GM12878 (cell line): Measurements from ENCODE around the gene RASAL1. TPM values are rescaled to one million over a fixed set of nuclear protein-coding genes. Genes with fewer than 3 reads are reported as not detected.
A peak's percentile ranks its signal among the peaks of the same experiment; 100 is the strongest.

Experiments
- ATAC-seq: fragments of 200-7000 bp; cut with Tn5 transposase; 3 replicates; pipeline ENCODE4 v1.9.1; 2020; ENCODE audit warnings: mild to moderate bottlenecking, moderate library complexity
- BruUV-seq: library from RNA; stranded (reverse); fragments of 400-500 nt; replicated peaks from 2 replicates; lab custom pipeline; 2021; lab: Mats Ljungman, UMichigan
- CTCF ChIA-PET: fragments of 300-600 bp; sonication (Branson Sonifier 250); formaldehyde crosslinking; extraction: SDS; loops from one replicate; lab custom pipeline; 2021; ENCODE audit warnings: inconsistent platforms; lab: Yijun Ruan, JAX
- POLR2A ChIA-PET: fragments of 350-600 bp; formaldehyde crosslinking; extraction: SDS; loops from one replicate; lab custom pipeline; 2021; ENCODE audit warnings: inconsistent platforms; lab: Charles Lee
- RAD21 ChIA-PET: fragments of 300-600 bp; sonication (Branson Sonifier 250); formaldehyde crosslinking; loops from one replicate; lab custom pipeline; 2023; ENCODE audit warnings: antibody characterized with exemption; ENCODE audit not compliant: unreplicated experiment; lab: Charles Lee
- SMC1A ChIA-PET: fragments of 300-600 bp; sonication (Branson Sonifier 250); formaldehyde crosslinking; loops from one replicate; lab custom pipeline; 2023; ENCODE audit not compliant: unreplicated experiment, uncharacterized antibody; lab: Charles Lee
- DNase-seq: peaks from one replicate; pipeline ENCODE4 v3.0.0-alpha.2; 2011; ENCODE audit warnings: low read depth, low spot score
- FAIRE-seq: peaks from 3 replicates; lab custom pipeline; 2011; peaks lifted over from hg19 to GRCh38; lab: Jason Lieb, UNC
- H2AFZ ChIP-seq: 2 replicates; pipeline ENCODE4 v1.6.0; 2011; ENCODE audit warnings: low read depth, low read length, control low read depth; ENCODE audit not compliant: control insufficient read depth
- H3K27ac ChIP-seq: 2 replicates; pipeline ENCODE4 v1.5.1; 2011; ENCODE audit warnings: control low read depth; ENCODE audit not compliant: control insufficient read depth, insufficient read depth
- H3K27me3 ChIP-seq, 2 experiments: replicated peaks in 1 of 2; 2 replicates each; pipeline versions ENCODE4 v1.6.0 to v1.6.1; 2011; ENCODE audit warnings: low read length in 1 of 2; ENCODE audit not compliant: control insufficient read depth in 2 of 2, insufficient read depth in 2 of 2
- H3K36me3 ChIP-seq, 2 experiments: 2 replicates each; pipeline ENCODE4 v1.5.1; 2011; ENCODE audit warnings: low read length in 1 of 2; ENCODE audit not compliant: control insufficient read depth in 2 of 2, insufficient read depth in 2 of 2
- H3K4me1 ChIP-seq: 2 replicates; pipeline ENCODE4 v1.6.1; 2011; ENCODE audit warnings: mild to moderate bottlenecking, low read length, moderate library complexity, mixed read lengths; ENCODE audit not compliant: control insufficient read depth, insufficient read depth
- H3K4me2 ChIP-seq: 2 replicates; pipeline ENCODE4 v1.6.0; 2011; ENCODE audit warnings: control low read depth; ENCODE audit not compliant: control insufficient read depth, insufficient read depth
- H3K4me3 ChIP-seq: fragments of 200-600 bp; sonication (generic); 2 replicates; pipeline ENCODE4 v1.5.1; 2016
- H3K79me2 ChIP-seq: 2 replicates; pipeline ENCODE4 v1.6.0; 2011; ENCODE audit warnings: low read length; ENCODE audit not compliant: control insufficient read depth, insufficient read depth
- H3K9ac ChIP-seq: 2 replicates; pipeline ENCODE4 v1.8.0; 2011; ENCODE audit warnings: low read length, control low read depth, mixed read lengths; ENCODE audit not compliant: control insufficient read depth, insufficient read depth
- H3K9me3 ChIP-seq: replicated peaks from 3 replicates; pipeline ENCODE4 v1.5.1; 2011; ENCODE audit warnings: mild to moderate bottlenecking, low read length; ENCODE audit not compliant: control insufficient read depth, insufficient read depth
- H4K20me1 ChIP-seq: 2 replicates; pipeline ENCODE4 v1.6.0; 2011; ENCODE audit not compliant: control insufficient read depth, insufficient read depth
- SMC3 ChIP-seq: IDR thresholded peaks from 2 replicates; pipeline ENCODE4 v1.6.1; 2011; ENCODE audit warnings: low read length, improper control_type of control experiment, borderline replicate concordance
- ZBTB40 ChIP-seq: fragments of 450-650 bp; IDR thresholded peaks from 2 replicates; pipeline ENCODE4 v1.6.1; 2016; ENCODE audit warnings: mild to moderate bottlenecking, moderate library complexity, borderline replicate concordance
- WGBS: methylation state at CpG from one replicate; pipeline ENCODE4 v1.1.6; 2016; ENCODE audit warnings: low lambda C conversion rate; ENCODE audit not compliant: insufficient replicate concordance, insufficient coverage; ENCODE audit errors: missing lambda C conversion rate; 5-methylcytosine and 5-hydroxymethylcytosine counted together
- in situ Hi-C: fragments of 300-500 bp; cut with MboI; formaldehyde crosslinking; loops from 9 replicates; pipeline ENCODE4 v1.14.3; 2018; ENCODE audit warnings: mixed read lengths
- intact Hi-C: fragments of 100-400 bp; cut with micrococcal nuclease; formaldehyde crosslinking; loops from one replicate; pipeline ENCODE4 v1.14.2; 2022; ENCODE audit not compliant: unreplicated experiment
- polyA plus RNA-seq, 11 experiments: library from polyadenylated mRNA; depleted of rRNA in 4 of 11; unstranded in 6 of 11; stranded (reverse) in 5 of 11; fragments of >200 nt; fragmentation: Nextera tagmentation in 4 of 11; fragmentation: Illumina TruSeq in 1 of 11; extraction: Ambion mirVana in 4 of 11; extraction: Trizol in 1 of 11; gene quantifications; 1 replicate in 1 of 11; 2 replicates in 10 of 11; pipeline versions ENCODE4 v1.2.1 to v1.2.3, GENCODE V29; 2011 to 2016; ENCODE audit warnings: inconsistent platforms in 2 of 11, missing spikeins in 2 of 11, low read depth in 1 of 11
- total RNA-seq, 4 experiments: library from RNA; depleted of rRNA in 3 of 4; stranded (reverse); fragments of >200 nt in 3 of 4; fragmentation: Illumina TruSeq in 1 of 4; extraction: Trizol in 1 of 4; gene quantifications; 2 replicates each; pipeline versions ENCODE4 v1.2.1 to v1.2.3, GENCODE V29; 2013 to 2021

The RASAL1 gene
- total and polyA plus RNA-seq, 10 of the 15 experiments (the other 5 are each of a cell fraction or from before 2014, with no cell fraction given), result 0.12 to 1.0 (median 0.52) TPM; not detected in 6

GRCh38 chr12:113170457-113170856, 34.9 kb upstream of the RASAL1 start:
- ChIA-PET CTCF (interaction anchor here (0.9 to 10.5 kb wide), 9 partner anchors 13 to 177 kb away, joined by 3 to 102 read pairs (median 9); partner anchors contain the start of gene RITA1), RAD21 (interaction anchor here (1.1 to 1.7 kb wide), 3 partner anchors 13 to 119 kb away, joined by 3 to 4 read pairs (median 4); no protein-coding TSS in a partner anchor), SMC1A (interaction anchor here (0.7 to 4.3 kb wide), 5 partner anchors 13 to 78 kb away, joined by 3 to 37 read pairs (median 5); partner anchors contain the start of genes DDX54 and RITA1), POLR2A (no interaction called here)
- H3K4me1 ChIP-seq, result peaks cover 19% of the 10 kb centered on the region
- H3K27ac ChIP-seq, result no peak overlapping the region
- H3K4me2 ChIP-seq, result no peak overlapping the region
- no peak overlapping the region for H3K9ac ChIP-seq
- H3K4me3 ChIP-seq, result no peak overlapping the region
- FAIRE-seq (no peak), DNase-seq (no peak), ATAC-seq (no peak)
- H4K20me1 ChIP-seq, result no peaks in the 10 kb centered on the region
- in situ Hi-C loops (no loop called here), intact Hi-C loops (loop anchor here (5.0 kb wide), 2 partner anchors 178 to 268 kb away; no protein-coding TSS in a partner anchor)
- H3K27me3 ChIP-seq, result no peaks in the 10 kb centered on the region
- 49% methylated on average over 5 of the region's 5 CpGs for WGBS
- H3K9me3 ChIP-seq, result no peaks in the 10 kb centered on the region
- peaks cover 32 to 35% of the 10 kb centered on the region in 2 experiments for H3K36me3 ChIP-seq
- TF ChIP-seq ZBTB40, result peak; percentile 86
- TF ChIP-seq SMC3, result no peak
- no TSS peak for BruUV-seq
- H2AFZ ChIP-seq, result no peak overlapping the region
- no peaks in the 10 kb centered on the region for H3K79me2 ChIP-seq
